Measurements from ENCODE around the gene SDR9C7.
"Not testable (repeated sequence)": the region's sequence is repeated elsewhere in the genome, so short reads cannot be mapped to it uniquely, and the experiment has no call there.

SDR9C7 gene

DNA sequence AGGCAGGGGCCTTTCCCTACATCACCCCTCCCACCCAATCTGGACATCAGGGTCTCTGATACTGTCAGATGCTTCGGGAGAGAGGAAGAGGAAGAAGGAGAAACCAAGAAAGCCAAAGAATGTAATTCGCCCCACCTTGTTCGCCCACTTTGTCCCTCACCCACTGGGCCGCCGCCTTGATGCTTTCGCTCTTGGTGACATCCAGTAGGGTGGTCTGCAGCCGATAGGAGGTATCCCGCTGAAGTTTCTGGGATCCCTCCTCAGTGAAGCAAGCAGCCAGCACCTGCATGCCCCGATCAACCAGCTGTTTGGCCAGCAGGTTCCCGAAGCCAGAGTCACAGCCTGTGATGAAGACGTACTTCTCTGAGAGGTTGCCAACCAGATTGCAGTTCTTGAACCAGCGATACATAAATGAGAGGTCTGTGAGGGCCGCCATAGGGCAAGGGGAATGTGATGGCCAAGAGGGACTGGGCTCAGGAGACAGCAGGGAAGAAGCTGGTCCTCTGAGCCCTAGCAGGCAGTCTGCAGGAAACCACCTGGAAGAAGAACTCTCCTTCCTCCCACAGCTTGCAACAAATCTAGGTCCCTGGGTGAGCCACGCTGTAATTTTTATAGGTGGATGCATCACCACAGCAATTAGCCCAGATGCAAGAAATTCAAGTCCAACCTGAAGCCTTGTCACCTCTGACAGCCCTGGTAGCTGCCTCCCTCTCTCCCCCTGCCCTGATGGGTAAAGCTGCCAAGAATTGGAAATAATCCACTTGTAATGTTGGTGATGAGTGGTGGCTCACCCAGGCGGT lies at the start of gene SDR9C7:
SDR9C7 (minus strand) TSS at position 583 of the 800 bp plus-strand sequence; CDS start at position 436, 147 bp downstream.
- DNase-seq (ENCODE audit: low read depth): no peak
- no peak within 1 kb of the TSS for H3K4me3 ChIP-seq (ENCODE audit: low read length)
- TF ChIP-seq, protein P1, sequence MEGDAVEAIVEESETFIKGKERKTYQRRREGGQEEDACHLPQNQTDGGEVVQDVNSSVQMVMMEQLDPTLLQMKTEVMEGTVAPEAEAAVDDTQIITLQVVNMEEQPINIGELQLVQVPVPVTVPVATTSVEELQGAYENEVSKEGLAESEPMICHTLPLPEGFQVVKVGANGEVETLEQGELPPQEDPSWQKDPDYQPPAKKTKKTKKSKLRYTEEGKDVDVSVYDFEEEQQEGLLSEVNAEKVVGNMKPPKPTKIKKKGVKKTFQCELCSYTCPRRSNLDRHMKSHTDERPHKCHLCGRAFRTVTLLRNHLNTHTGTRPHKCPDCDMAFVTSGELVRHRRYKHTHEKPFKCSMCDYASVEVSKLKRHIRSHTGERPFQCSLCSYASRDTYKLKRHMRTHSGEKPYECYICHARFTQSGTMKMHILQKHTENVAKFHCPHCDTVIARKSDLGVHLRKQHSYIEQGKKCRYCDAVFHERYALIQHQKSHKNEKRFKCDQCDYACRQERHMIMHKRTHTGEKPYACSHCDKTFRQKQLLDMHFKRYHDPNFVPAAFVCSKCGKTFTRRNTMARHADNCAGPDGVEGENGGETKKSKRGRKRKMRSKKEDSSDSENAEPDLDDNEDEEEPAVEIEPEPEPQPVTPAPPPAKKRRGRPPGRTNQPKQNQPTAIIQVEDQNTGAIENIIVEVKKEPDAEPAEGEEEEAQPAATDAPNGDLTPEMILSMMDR (conservative IDR thresholded peaks at IDR 0.05; ENCODE audit: low read depth, low read length): no peak

DNA sequence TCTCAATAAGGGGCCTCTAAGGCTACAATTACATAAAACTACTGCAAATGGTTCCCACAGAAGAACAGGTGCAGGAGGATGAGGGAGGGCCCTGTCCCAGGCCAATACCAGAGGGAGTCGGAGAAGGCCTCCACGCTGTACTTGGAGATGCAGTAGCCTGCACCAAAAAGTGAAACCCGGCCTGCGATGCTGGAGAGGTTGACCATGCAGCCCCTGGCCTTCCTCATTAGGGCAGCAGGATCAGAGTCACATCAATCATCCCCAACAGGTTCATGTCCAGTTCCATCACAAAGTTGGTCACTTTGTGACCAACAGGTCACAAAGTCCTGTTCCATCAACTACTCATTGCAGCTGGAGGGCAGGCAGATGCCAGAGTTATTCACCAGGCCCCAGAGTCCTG lies 49.2 kb upstream of the SDR9C7 start:
- TF ChIP-seq, protein P1 (conservative IDR thresholded peaks at IDR 0.05; ENCODE audit: low read depth, low read length): no peak
- no peak overlapping the region for H3K4me3 ChIP-seq (ENCODE audit: low read length)
- DNase-seq (ENCODE audit: low read depth): no peak

DNA sequence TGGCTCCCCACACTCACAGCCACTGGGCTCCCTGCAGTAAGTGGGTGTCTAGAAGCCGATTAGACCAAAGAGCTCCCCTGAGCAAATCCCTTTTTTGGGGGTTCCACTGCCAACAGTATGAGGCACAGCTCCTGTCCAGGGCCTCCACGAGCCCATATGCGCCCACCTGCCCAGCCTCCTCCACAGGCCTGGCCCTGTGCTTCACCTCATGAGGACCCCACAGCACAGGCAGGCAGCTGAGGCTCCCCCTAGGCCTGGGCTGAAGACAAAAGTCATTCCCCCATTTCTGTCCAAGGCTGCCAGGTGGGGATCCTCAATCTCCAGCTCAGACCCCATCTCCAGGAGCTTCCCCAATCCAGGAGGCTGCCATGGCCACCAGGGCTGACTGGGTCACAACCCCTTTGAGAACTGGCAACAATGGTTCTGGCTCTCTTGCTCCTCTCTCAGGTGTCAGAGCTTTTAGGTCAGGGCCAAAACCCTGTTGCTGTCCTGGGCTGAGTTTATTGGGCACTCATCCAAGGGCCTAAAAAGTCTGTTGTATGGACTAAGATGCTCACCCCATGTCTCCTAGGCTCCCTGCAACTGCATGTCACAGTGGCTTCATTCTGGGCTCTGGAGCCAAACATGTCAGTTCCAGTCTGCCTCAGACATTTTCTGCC lies 48.5 kb upstream of the SDR9C7 start:
- DNase-seq (ENCODE audit: low read depth); H3K4me3 ChIP-seq (ENCODE audit: low read length): not testable (repeated sequence)

GRCh38 chr12:56980941-56981530 lies 46.8 kb upstream of the SDR9C7 start:
- DNase-seq (ENCODE audit: low read depth): no peak
- H3K4me3 ChIP-seq (ENCODE audit: low read length): no peak overlapping the region
- TF ChIP-seq, protein P1 (conservative IDR thresholded peaks at IDR 0.05; ENCODE audit: low read depth, low read length): no peak

- H3K4me3 ChIP-seq (ENCODE audit: low read length): no peak overlapping the region
- no peak for DNase-seq (ENCODE audit: low read depth)
- TF ChIP-seq, protein P1 (conservative IDR thresholded peaks at IDR 0.05; ENCODE audit: low read depth, low read length): no peak
These were observed 46.1 kb upstream of the SDR9C7 start for GRCh38 chr12:56980268-56980667.

DNA sequence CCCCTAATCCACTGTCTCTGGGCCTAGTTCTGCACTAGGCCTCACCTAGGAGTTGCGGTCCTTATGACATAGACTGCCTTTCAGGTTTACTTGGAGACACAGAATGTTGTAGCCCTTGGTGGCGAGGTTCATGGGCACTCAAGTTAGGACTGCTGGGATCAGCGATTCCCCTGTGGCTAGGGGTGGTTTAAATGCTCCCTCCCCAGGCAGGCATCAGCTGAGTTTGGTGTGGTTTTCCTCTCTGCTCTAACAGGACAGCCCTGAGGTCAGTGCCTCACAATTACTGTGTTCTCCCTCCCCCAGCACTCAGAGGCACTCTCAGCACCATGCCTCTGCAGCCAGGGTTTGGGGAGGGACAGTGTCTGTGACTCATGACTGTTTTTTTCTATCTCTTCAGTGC lies 45.4 kb upstream of the SDR9C7 start:
- TF ChIP-seq, protein P1 (conservative IDR thresholded peaks at IDR 0.05; ENCODE audit: low read depth, low read length): no peak
- no peak overlapping the region for H3K4me3 ChIP-seq (ENCODE audit: low read length)
- DNase-seq (ENCODE audit: low read depth): no peak

DNA sequence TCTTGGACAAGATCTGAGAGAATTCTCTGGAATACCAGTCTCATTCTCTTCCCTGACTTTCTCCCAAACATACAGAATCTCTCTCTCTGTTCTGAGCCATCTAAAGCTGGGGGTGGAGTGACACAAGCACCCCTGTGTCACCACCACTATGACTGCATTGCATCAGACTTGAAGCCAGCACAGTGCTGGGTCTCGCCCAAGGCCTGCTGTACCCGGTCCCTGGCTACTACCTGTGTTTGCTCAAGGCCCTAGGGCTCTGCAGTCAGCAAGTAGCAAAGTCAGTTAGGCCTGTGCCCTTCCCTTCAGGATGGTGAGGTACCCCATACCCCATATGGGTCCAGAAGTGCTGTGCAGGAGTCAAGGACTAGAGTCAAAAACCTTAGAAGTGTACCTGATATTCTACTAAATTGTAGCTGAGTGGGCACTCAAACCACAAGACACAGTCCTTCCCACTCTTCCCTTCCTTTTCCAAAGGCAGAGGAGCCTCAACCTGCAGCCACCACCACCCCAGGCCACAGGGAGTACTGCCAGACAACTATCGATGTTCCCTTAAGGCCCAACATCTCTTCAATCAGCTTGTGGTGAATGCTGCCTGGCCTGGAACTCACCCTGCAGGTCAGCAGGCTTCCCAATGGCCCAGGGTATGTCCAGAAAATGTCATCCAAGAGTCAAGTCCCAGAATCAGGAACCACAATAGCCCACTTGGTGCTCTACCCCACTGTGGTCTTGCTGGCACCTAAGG lies 44.4 kb upstream of the SDR9C7 start:
- DNase-seq (ENCODE audit: low read depth): no peak
- TF ChIP-seq, protein P1 (conservative IDR thresholded peaks at IDR 0.05; ENCODE audit: low read depth, low read length): no peak

GRCh38 chr12:56977361-56977760 lies 43.2 kb upstream of the SDR9C7 start:
- not testable (repeated sequence) for DNase-seq (ENCODE audit: low read depth); H3K4me3 ChIP-seq (ENCODE audit: low read length)

More for the DNA sequence above, 44.4 kb upstream of the SDR9C7 start:
- no peak overlapping the region for H3K4me3 ChIP-seq (ENCODE audit: low read length)

- DNase-seq (ENCODE audit: low read depth); H3K4me3 ChIP-seq (ENCODE audit: low read length): not testable (repeated sequence)
These were observed 40.0 kb upstream of the SDR9C7 start for GRCh38 chr12:56974224-56974623.

GRCh38 chr12:56968910-56969309 lies 34.7 kb upstream of the SDR9C7 start:
- DNase-seq (ENCODE audit: low read depth); H3K4me3 ChIP-seq (ENCODE audit: low read length): not testable (repeated sequence)

Measured in retinal pigment epithelial cell (primary cell).